Breast epithelium (tissue), 3 donors: ENCODE measurements around the gene THOC2.
"Not testable (repeated sequence)": the region's sequence is repeated elsewhere in the genome, so short reads cannot be mapped to it uniquely, and the experiment has no call there.

Source experiments
- POLR2A ChIP-seq: fragments of 450-650 bp; IDR thresholded peaks from one replicate; pipeline ENCODE4 v1.6.1; 2016; ENCODE audit warnings: antibody characterized with exemption, mild to moderate bottlenecking, moderate library complexity
- POLR2AphosphoS5 ChIP-seq, 3 donors: sonication (generic); formaldehyde crosslinking; IDR thresholded peaks; one replicate each; pipeline ENCODE4 v1.6.1; 2017; ENCODE audit warnings: antibody characterized with exemption in 3 of 3

- TF ChIP-seq POLR2AphosphoS5 (IDR thresholded peaks at IDR 0.05); POLR2A: not testable (repeated sequence)
Observed at GRCh38 chrX:123759849-123760248, 27.0 kb upstream of the THOC2 start.
